Caco-2 (cell line): ENCODE data around the gene FAM209A. TPM values are rescaled to one million over a fixed set of nuclear protein-coding genes. Genes with fewer than 3 reads are reported as not detected.

Experiments used
- BruUV-seq: library from RNA; stranded (reverse); fragments of 400-500 nt; replicated peaks from 2 replicates; lab custom pipeline; 2021; lab: Mats Ljungman, UMichigan
- CTCF ChIA-PET: fragments of 300-600 bp; sonication (Branson Sonifier 250); formaldehyde crosslinking; loops from one replicate; lab custom pipeline; 2022; ENCODE audit warnings: antibody characterized with exemption; lab: Charles Lee
- POLR2A ChIA-PET: fragments of 300-600 bp; sonication (Branson Sonifier 250); formaldehyde crosslinking; loops from one replicate; lab custom pipeline; 2022; ENCODE audit warnings: antibody characterized with exemption; lab: Charles Lee
- DNase-seq, 2 experiments: peaks; one replicate each; pipeline versions ENCODE4 v3.0.0 to v3.0.0-alpha.2; 2020 to 2022
- H3K27me3 ChIP-seq: replicated peaks from 2 replicates; pipeline ENCODE4 v1.6.0; 2011; ENCODE audit warnings: low read length; ENCODE audit not compliant: control insufficient read depth, insufficient read depth
- H3K36me3 ChIP-seq: 2 replicates; pipeline ENCODE4 v1.5.1; 2011; ENCODE audit warnings: low read length; ENCODE audit not compliant: control insufficient read depth, insufficient read depth
- H3K4me1 ChIP-seq: fragments of 250-450 bp; sonication (Bioruptor Pico); 2 replicates; pipeline ENCODE4 v1.5.1; 2020; ENCODE audit warnings: mild to moderate bottlenecking
- H3K4me3 ChIP-seq: 2 replicates; pipeline ENCODE4 v1.5.1; 2011; ENCODE audit warnings: low read depth, mild to moderate bottlenecking, control low read depth, low read length
- H3K9me3 ChIP-seq: fragments of 250-450 bp; sonication (Bioruptor Pico); 2 replicates; pipeline ENCODE4 v1.5.1; 2020; ENCODE audit warnings: mild to moderate bottlenecking, moderate library complexity
- H3K27ac Mint-ChIP-seq: one replicate; pipeline ENCODE4 v1.8.0; 2022; ENCODE audit warnings: mixed read lengths; ENCODE audit not compliant: unreplicated experiment
- H3K27me3 Mint-ChIP-seq: one replicate; pipeline ENCODE4 v1.8.0; 2022; ENCODE audit warnings: mixed read lengths; ENCODE audit not compliant: insufficient read depth, unreplicated experiment
- H3K36me3 Mint-ChIP-seq: one replicate; pipeline ENCODE4 v1.8.0; 2022; ENCODE audit warnings: mild to moderate bottlenecking, mixed read lengths; ENCODE audit not compliant: insufficient read depth, unreplicated experiment
- H3K4me1 Mint-ChIP-seq: one replicate; pipeline ENCODE4 v1.8.0; 2022; ENCODE audit warnings: low read depth, mixed read lengths; ENCODE audit not compliant: unreplicated experiment
- H3K4me3 Mint-ChIP-seq: one replicate; pipeline ENCODE4 v1.8.0; 2022; ENCODE audit warnings: mild to moderate bottlenecking, moderate library complexity, mixed read lengths; ENCODE audit not compliant: unreplicated experiment
- H3K9me3 Mint-ChIP-seq: one replicate; pipeline ENCODE4 v1.8.0; 2022; ENCODE audit warnings: mixed read lengths; ENCODE audit not compliant: unreplicated experiment
- intact Hi-C: fragments of 100-400 bp; cut with micrococcal nuclease; formaldehyde crosslinking; loops from one replicate; pipeline ENCODE4 v1.10.0; 2022; ENCODE audit not compliant: unreplicated experiment
- total RNA-seq: library from RNA; stranded (reverse); gene quantifications from 2 replicates; pipeline ENCODE4 v1.2.3, GENCODE V29; 2022
- TF ChIP-seq, protein P1 (sequence below), 2 experiments: fragments of 200-600 bp in 1 of 2; IDR thresholded peaks; 1 replicate in 1 of 2; 2 replicates in 1 of 2; pipeline versions ENCODE4 v1.5.1 to v1.8.0; 2011 to 2022; ENCODE audit warnings: antibody characterized with exemption in 1 of 2, control low read depth in 1 of 2, inconsistent platforms in 1 of 2, low read depth in 1 of 2, low read length in 1 of 2, mild to moderate bottlenecking in 1 of 2, moderate library complexity in 1 of 2; ENCODE audit not compliant: insufficient read depth in 1 of 2, severe bottlenecking in 1 of 2, unreplicated experiment in 1 of 2

The FAM209A gene
- total RNA-seq, 1 experiment from 2014 or later = 0.57 TPM

DNA sequence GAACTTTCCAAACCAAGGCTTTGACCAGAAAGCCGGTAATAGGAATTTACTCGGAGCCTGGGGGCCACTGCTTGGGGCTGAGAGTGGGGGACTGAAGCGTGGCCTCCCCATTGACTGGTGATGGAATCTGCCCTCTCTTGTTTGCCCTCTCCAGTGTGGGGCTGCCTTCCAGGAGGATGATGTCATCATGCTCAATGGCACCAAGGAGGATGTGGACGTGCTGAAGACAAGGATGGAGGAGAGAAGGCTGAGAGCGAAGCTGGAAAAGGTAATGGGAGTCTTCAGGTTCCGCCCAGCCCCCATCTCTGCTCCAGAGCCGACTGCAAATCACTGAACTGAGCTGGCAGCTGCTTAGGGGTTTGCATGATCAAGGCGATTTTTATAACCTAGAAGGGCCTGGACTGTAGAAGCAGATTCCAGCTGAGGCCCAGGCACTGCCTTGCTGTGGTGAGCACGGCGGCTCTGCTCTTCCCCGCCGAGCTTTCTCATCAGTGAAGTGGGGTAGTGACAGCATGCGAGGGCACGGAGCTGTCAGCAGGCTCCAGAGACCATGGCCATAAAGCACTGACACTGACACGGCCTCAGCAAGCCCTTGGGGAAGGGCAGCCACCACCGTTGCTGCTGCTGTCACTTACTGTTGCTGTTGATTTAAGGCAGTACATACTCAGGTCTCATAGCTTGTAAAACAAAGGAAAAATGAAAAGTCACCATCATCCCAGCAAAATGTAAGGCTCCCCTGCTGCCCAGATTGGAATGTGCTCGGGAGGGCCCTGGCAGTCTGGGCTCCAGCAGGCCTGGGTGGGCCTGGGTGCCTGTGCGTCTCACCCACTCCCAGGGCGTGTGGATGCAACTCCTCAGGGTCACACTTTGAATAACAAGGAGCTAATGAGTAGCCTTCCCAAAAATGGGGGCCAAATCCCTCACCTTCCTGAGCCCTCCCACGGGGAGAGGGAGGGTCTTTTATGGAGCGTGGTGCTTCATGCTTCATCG lies 11.1 kb upstream of the FAM209A start:
- peaks cover 61% of the 10 kb centered on the region for H3K36me3 Mint-ChIP-seq
- H3K27me3 ChIP-seq = no peaks in the 10 kb centered on the region
- no peak for DNase-seq
- no TSS peak for BruUV-seq
- no peak overlapping the region for H3K4me3 Mint-ChIP-seq
- no peaks in the 10 kb centered on the region for H3K9me3 ChIP-seq
- H3K27me3 Mint-ChIP-seq = no peaks in the 10 kb centered on the region
- intact Hi-C loops = no loop called here
- TF ChIP-seq, protein P1, sequence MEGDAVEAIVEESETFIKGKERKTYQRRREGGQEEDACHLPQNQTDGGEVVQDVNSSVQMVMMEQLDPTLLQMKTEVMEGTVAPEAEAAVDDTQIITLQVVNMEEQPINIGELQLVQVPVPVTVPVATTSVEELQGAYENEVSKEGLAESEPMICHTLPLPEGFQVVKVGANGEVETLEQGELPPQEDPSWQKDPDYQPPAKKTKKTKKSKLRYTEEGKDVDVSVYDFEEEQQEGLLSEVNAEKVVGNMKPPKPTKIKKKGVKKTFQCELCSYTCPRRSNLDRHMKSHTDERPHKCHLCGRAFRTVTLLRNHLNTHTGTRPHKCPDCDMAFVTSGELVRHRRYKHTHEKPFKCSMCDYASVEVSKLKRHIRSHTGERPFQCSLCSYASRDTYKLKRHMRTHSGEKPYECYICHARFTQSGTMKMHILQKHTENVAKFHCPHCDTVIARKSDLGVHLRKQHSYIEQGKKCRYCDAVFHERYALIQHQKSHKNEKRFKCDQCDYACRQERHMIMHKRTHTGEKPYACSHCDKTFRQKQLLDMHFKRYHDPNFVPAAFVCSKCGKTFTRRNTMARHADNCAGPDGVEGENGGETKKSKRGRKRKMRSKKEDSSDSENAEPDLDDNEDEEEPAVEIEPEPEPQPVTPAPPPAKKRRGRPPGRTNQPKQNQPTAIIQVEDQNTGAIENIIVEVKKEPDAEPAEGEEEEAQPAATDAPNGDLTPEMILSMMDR (IDR thresholded peaks at IDR 0.05; ENCODE audit: insufficient read depth in 1 of 2, low read depth in 1 of 2, low read length in 1 of 2, severe bottlenecking in 1 of 2, unreplicated experiment in 1 of 2) = no peak
- H3K9me3 Mint-ChIP-seq = peaks cover 9% of the 10 kb centered on the region
- ChIA-PET POLR2A (interaction anchor here (0.5 to 0.6 kb wide), 2 partner anchors 89 to 141 kb away, joined by 3 to 4 read pairs; no protein-coding TSS in a partner anchor), CTCF (no interaction called here)
- H3K36me3 ChIP-seq = peaks cover 7% of the 10 kb centered on the region; the same call in 1 of the 2 replicates
- peak overlapping the region; percentile 20 for H3K27ac Mint-ChIP-seq
- H3K4me1 ChIP-seq = no peaks in the 10 kb centered on the region
- no peaks in the 10 kb centered on the region for H3K4me1 Mint-ChIP-seq
- no peak overlapping the region for H3K4me3 ChIP-seq

- Mint-ChIP-seq H3K4me1 (no peaks in the 10 kb centered on the region), H3K27me3 (no peaks in the 10 kb centered on the region), H3K9me3 (peaks cover 33% of the 10 kb centered on the region), H3K27ac (no peak overlapping the region), H3K36me3 (peaks cover 87% of the 10 kb centered on the region), H3K4me3 (no peak overlapping the region)
- H3K27me3 ChIP-seq = no peaks in the 10 kb centered on the region
- no peak overlapping the region for H3K4me3 ChIP-seq
- H3K9me3 ChIP-seq = peaks cover 15% of the 10 kb centered on the region
- ChIA-PET CTCF (interaction anchor here (1.4 kb wide), 1 partner anchor 97 kb away, joined by 4 read pairs; no protein-coding TSS in a partner anchor), POLR2A (no interaction called here)
- TF ChIP-seq, protein P1 (IDR thresholded peaks at IDR 0.05; ENCODE audit: insufficient read depth in 1 of 2, low read depth in 1 of 2, low read length in 1 of 2, severe bottlenecking in 1 of 2, unreplicated experiment in 1 of 2) = no peak
- H3K36me3 ChIP-seq = peaks cover 13% of the 10 kb centered on the region
- BruUV-seq = no TSS peak
- DNase-seq = no peak
- no peaks in the 10 kb centered on the region for H3K4me1 ChIP-seq
- intact Hi-C loops = loop anchor here (1.0 kb wide), 2 partner anchors 116 to 268 kb away; partner anchors contain the start of gene MC3R
These were observed 7.9 kb upstream of the FAM209A start for GRCh38 chr20:56516631-56517030.

- H3K27ac Mint-ChIP-seq = no peak overlapping the region
- Histone ChIP-seq H3K4me3 (no peak overlapping the region), H3K9me3 (peaks cover 15% of the 10 kb centered on the region), H3K36me3 (peaks cover 13% of the 10 kb centered on the region), H3K27me3 (no peaks in the 10 kb centered on the region), H3K4me1 (no peaks in the 10 kb centered on the region)
- ChIA-PET CTCF (no interaction called here), POLR2A (no interaction called here)
- no peak for DNase-seq
- intact Hi-C loops = no loop called here
- H3K27me3 Mint-ChIP-seq = no peaks in the 10 kb centered on the region
- BruUV-seq = no TSS peak
- peaks cover 87% of the 10 kb centered on the region for H3K36me3 Mint-ChIP-seq
- H3K4me1 Mint-ChIP-seq = no peaks in the 10 kb centered on the region
- no peak overlapping the region for H3K4me3 Mint-ChIP-seq
- H3K9me3 Mint-ChIP-seq = peaks cover 34% of the 10 kb centered on the region
- TF ChIP-seq, protein P1 (IDR thresholded peaks at IDR 0.05; ENCODE audit: insufficient read depth in 1 of 2, low read depth in 1 of 2, low read length in 1 of 2, severe bottlenecking in 1 of 2, unreplicated experiment in 1 of 2) = no peak
These were observed 7.3 kb upstream of the FAM209A start for GRCh38 chr20:56517211-56517610.
